Germinal center (tissue), 1 donor: Measurements from ENCODE around the gene MAP3K6.

ENCODE experiments used
- DNase-seq: peaks from one replicate; pipeline ENCODE4 v3.0.0; 2012; ENCODE audit warnings: mixed read lengths, low spot score

MAP3K6 gene

GRCh38 chr1:27372808-27373690 lies 6.3 kb upstream of the MAP3K6 start:
- no peak for DNase-seq

GRCh38 chr1:27372022-27372807 lies 5.5 kb upstream of the MAP3K6 start:
- no peak for DNase-seq

- no peak for DNase-seq
Observed at GRCh38 chr1:27368869-27369582, 2.3 kb upstream of the MAP3K6 start.

- no peak for DNase-seq
Observed at GRCh38 chr1:27367160-27367650, 444 bp upstream of the MAP3K6 start.

GRCh38 chr1:27366113-27366410 lies 699 bp downstream of the MAP3K6 start:
- DNase-seq, result peak; percentile 74

- peak; percentile 93 for DNase-seq
Observed at GRCh38 chr1:27365372-27366112, 1.2 kb downstream of the MAP3K6 start.

- no peak for DNase-seq
Observed at GRCh38 chr1:27364696-27365371, 1.9 kb downstream of the MAP3K6 start.

GRCh38 chr1:27363766-27364695 lies 2.7 kb downstream of the MAP3K6 start:
- DNase-seq, result no peak

GRCh38 chr1:27361553-27361952 lies 5.2 kb downstream of the MAP3K6 start:
- DNase-seq, result no peak

GRCh38 chr1:27361044-27361402 lies 5.7 kb downstream of the MAP3K6 start:
- no peak for DNase-seq

GRCh38 chr1:27360159-27361043 lies 6.4 kb downstream of the MAP3K6 start:
- peak; percentile 78 for DNase-seq

GRCh38 chr1:27359822-27360158 lies 7.0 kb downstream of the MAP3K6 start:
- DNase-seq, result peak; percentile 47

GRCh38 chr1:27358928-27359313 lies 7.8 kb downstream of the MAP3K6 start:
- no peak for DNase-seq

- no peak for DNase-seq
Observed at GRCh38 chr1:27358038-27358927, 8.5 kb downstream of the MAP3K6 start.

- DNase-seq, result peak; percentile 92
Observed at GRCh38 chr1:27357281-27358037, 9.3 kb downstream of the MAP3K6 start.

GRCh38 chr1:27356619-27357280 lies 10.0 kb downstream of the MAP3K6 start:
- DNase-seq, result peak; percentile 18

GRCh38 chr1:27356277-27356618 lies 10.5 kb downstream of the MAP3K6 start:
- no peak for DNase-seq
